Keratinocyte (primary cell): ENCODE measurements around the gene ZC3H13.

ENCODE experiments used
- EZH2 ChIP-seq: IDR thresholded peaks from one replicate; pipeline ENCODE4 v1.6.1; 2012; ENCODE audit warnings: inconsistent platforms, mild to moderate bottlenecking, low read length, moderate library complexity
- TF ChIP-seq, protein P1 (sequence below), 3 experiments: IDR thresholded peaks in 1 of 3; conservative IDR thresholded peaks in 1 of 3; optimal IDR thresholded peaks in 1 of 3; 2 replicates in 2 of 3; 3 replicates in 1 of 3; pipeline versions ENCODE3 to v1.5.1; 2011; ENCODE audit warnings: low read length in 3 of 3, mild to moderate bottlenecking in 3 of 3, moderate library complexity in 2 of 3, control low read depth in 1 of 3, inconsistent platforms in 1 of 3; ENCODE audit not compliant: insufficient read depth in 2 of 3; ENCODE audit errors: extremely low read depth in 1 of 3

DNA sequence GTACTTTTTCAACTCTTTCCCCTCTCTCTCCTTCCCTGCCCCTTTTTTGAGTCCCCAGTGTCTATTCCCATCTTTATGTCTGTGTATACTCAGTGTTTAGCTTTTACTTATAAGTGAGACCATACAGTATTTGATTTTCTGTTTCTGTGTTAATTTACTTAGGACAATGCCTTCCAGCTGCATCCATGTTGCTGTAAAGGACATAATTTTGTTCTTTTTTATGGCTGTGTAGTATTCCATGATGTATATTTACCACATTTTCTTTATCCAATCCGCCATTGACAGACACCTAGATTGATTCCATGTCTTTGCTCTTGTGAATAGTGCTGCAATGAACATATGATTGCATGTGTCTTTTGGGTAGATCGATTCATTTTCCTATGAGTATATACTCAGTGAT is 10.7 kb upstream of the ZC3H13 start:
- TF ChIP-seq EZH2 = no peak
- TF ChIP-seq, protein P1, sequence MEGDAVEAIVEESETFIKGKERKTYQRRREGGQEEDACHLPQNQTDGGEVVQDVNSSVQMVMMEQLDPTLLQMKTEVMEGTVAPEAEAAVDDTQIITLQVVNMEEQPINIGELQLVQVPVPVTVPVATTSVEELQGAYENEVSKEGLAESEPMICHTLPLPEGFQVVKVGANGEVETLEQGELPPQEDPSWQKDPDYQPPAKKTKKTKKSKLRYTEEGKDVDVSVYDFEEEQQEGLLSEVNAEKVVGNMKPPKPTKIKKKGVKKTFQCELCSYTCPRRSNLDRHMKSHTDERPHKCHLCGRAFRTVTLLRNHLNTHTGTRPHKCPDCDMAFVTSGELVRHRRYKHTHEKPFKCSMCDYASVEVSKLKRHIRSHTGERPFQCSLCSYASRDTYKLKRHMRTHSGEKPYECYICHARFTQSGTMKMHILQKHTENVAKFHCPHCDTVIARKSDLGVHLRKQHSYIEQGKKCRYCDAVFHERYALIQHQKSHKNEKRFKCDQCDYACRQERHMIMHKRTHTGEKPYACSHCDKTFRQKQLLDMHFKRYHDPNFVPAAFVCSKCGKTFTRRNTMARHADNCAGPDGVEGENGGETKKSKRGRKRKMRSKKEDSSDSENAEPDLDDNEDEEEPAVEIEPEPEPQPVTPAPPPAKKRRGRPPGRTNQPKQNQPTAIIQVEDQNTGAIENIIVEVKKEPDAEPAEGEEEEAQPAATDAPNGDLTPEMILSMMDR (optimal IDR thresholded peaks at IDR 0.05 in 1 of 3, IDR thresholded peaks at IDR 0.05 in 1 of 3, conservative IDR thresholded peaks at IDR 0.05 in 1 of 3; ENCODE audit: extremely low read depth in 1 of 3, insufficient read depth in 2 of 3, low read length in 3 of 3) = no peak
